ENCODE results near the gene PDIA3.

- TF ChIP-seq CTCF (IDR thresholded peaks at IDR 0.05) (no peak), POLR2A (IDR thresholded peaks at IDR 0.05) (no peak)
Observed at GRCh38 chr15:43789409-43789808, 43.2 kb downstream of the PDIA3 start.

All from esophagus squamous epithelium (tissue), 4 donors.